Amniotic epithelial cell (primary cell): Measurements from ENCODE around the gene MEF2A.
"Not testable (repeated sequence)": the region's sequence is repeated elsewhere in the genome, so short reads cannot be mapped to it uniquely, and the experiment has no call there.

Source experiments
- DNase-seq: peaks from one replicate; pipeline ENCODE4 v3.0.0-alpha.2; 2010; ENCODE audit warnings: low read depth

Gene MEF2A

GRCh38 chr15:99731336-99732123, 165.7 kb downstream of the MEF2A start:
- DNase-seq = no peak

- peak; percentile 44 for DNase-seq
Measured at GRCh38 chr15:99732124-99732750, 166.5 kb downstream of the MEF2A start.

- no peak for DNase-seq
Measured at GRCh38 chr15:99732751-99733267, 167.0 kb downstream of the MEF2A start.

- peak; percentile 87 for DNase-seq
Measured at GRCh38 chr15:99733268-99734039, 167.7 kb downstream of the MEF2A start, which contains the start of gene LYSMD4. LYSMD4 (minus strand) TSS chr15:99733437; CDS start chr15:99731999, 1,438 bp downstream.

- not testable (repeated sequence) for DNase-seq
Measured at GRCh38 chr15:99734040-99734291, 168.2 kb downstream of the MEF2A start.

GRCh38 chr15:99734575-99734974, 168.8 kb downstream of the MEF2A start:
- no peak for DNase-seq

GRCh38 chr15:99735868-99736267, 170.1 kb downstream of the MEF2A start:
- DNase-seq = no peak

- DNase-seq = no peak
Measured at GRCh38 chr15:99736702-99737101, 170.9 kb downstream of the MEF2A start.

- no peak for DNase-seq
Measured at GRCh38 chr15:99738021-99738847, 172.4 kb downstream of the MEF2A start.

GRCh38 chr15:99741835-99742234, 176.1 kb downstream of the MEF2A start:
- DNase-seq = no peak

- no peak for DNase-seq
Measured at GRCh38 chr15:99744142-99744541, 178.4 kb downstream of the MEF2A start.

- no peak for DNase-seq
Measured at GRCh38 chr15:99745370-99746086, 179.7 kb downstream of the MEF2A start.

- no peak for DNase-seq
Measured at GRCh38 chr15:99749386-99749785, 183.6 kb downstream of the MEF2A start.

GRCh38 chr15:99750326-99750725, 184.5 kb downstream of the MEF2A start:
- not testable (repeated sequence) for DNase-seq

GRCh38 chr15:99752556-99752955, 186.8 kb downstream of the MEF2A start:
- no peak for DNase-seq

- DNase-seq = no peak
Measured at GRCh38 chr15:99753066-99753465, 187.3 kb downstream of the MEF2A start.

- DNase-seq = peak; percentile 59
Measured at GRCh38 chr15:99755692-99756409, 190.1 kb downstream of the MEF2A start.

GRCh38 chr15:99762288-99762687, 196.5 kb downstream of the MEF2A start:
- no peak for DNase-seq

- DNase-seq = no peak
Measured at GRCh38 chr15:99763827-99764226, 198.0 kb downstream of the MEF2A start.

- no peak for DNase-seq
Measured at GRCh38 chr15:99764522-99764921, 198.7 kb downstream of the MEF2A start.
